ENCODE data around the gene KRT34.

DNA sequence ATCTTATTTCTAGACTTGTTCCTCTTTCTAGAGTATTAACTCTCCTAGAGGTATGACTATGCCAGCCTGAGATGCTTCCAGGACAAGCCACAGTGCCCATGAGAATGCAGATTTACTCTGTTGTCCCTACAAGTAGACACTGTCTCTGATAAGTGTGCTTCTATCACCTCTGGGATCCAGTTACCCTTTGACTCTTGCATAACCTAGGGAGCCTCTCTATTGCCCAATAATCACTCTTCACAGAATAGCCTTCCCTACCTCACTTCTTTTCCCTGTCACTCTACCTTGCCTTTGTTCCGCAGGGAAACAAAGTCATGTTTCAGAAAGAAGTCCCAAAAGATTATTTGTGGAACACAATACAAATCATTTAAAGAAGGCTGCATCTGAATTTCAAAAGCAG lies 1.6 kb upstream of the KRT34 start:
- TF ChIP-seq POLR2A (IDR thresholded peaks at IDR 0.05; ENCODE audit: low read length): no peak
- TF ChIP-seq GATA1 (IDR thresholded peaks at IDR 0.05; ENCODE audit: low read depth, low read length): no peak
